Activated CD4-positive, alpha-beta T cell treated with anti-CD3 and anti-CD28 coated beads, Interleukin-2, Interleukin-4, amounts not matched to agents 100 ng/mL and 50 ng/mL, durations not matched to agents 16 hours and 8 hours (primary cell): Measurements from ENCODE around the gene FLNC.

ENCODE experiments used
- DNase-seq: peaks from one replicate; pipeline ENCODE4 v3.0.0-alpha.2; 2020; ENCODE audit warnings: low spot score

FLNC gene

DNA sequence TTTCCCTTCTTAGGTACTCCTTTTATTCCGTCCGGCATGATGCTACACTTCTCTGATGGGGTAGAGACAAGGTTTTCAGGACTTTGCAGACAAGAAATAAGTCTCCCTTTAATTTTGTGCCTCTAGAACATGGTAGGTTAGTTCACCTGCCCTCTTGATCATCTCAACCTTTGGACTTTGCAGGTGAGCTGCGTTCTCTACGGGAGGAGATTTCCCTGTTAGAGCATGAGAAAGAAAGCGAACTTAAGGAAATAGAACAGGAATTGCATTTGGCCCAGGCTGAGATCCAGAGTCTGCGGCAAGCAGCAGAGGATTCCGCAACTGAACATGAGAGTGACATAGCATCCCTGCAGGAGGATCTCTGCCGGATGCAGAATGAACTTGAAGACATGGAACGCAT, 29.2 kb upstream of the FLNC start:
- DNase-seq: no peak

DNA sequence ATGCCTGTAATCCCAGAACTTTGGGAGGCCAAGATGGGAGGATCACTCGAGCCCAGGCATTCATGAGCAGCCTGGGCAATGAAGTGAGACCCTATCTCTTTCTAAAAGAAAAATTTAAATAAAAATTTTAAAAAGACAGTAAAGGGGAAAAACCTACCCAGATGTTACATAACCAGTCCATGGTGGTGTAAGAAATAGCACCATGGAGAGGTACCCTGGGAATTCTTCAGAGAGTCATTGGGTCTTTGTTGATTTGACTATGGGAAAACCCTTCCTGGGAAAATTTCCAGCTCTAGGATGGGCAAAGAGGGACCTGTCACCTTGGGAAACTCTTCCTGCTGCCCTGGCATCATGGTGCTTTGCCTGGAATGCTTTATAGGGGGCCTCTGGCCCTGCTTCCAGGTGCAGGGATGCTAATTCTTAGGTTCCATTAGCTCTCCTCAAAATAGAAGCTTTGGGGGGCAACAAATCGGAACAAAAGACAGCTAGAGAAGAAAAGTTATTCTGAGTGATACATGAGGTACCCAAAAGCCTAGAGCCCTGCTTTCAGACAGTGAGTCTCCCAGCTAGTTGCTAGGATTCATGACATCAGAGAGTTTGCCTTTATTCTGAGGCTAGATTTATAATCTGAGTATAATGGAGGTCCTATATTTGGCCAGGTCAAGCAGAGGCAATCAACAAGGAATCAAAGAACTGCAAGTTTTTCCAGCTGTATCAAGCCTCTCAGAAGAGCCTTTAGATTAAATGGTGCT, 28.4 kb upstream of the FLNC start:
- DNase-seq: no peak

DNA sequence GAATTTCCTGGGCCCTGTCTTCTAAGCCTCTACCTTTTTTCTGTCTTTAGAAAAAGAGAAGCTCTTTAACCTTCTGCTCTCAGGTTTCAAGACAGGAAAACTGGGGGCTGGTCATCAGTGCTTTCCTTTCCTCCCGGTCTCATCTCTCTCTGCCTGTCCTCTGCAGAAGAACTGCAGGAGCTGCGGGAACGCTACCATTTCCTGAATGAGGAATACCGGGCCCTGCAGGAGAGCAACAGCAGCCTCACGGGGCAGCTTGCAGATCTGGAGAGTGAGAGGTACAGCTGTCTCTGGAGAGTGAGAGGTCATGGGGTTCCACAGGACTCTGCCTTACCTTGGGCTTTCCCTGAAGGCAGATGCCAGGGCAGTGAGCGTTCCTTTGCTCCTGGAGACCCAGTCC, 25.7 kb upstream of the FLNC start:
- DNase-seq: no peak

GRCh38 chr7:128805225-128805624, 25.0 kb upstream of the FLNC start:
- no peak for DNase-seq

- no peak for DNase-seq
Observed at GRCh38 chr7:128807191-128807590, 23.0 kb upstream of the FLNC start.

DNA sequence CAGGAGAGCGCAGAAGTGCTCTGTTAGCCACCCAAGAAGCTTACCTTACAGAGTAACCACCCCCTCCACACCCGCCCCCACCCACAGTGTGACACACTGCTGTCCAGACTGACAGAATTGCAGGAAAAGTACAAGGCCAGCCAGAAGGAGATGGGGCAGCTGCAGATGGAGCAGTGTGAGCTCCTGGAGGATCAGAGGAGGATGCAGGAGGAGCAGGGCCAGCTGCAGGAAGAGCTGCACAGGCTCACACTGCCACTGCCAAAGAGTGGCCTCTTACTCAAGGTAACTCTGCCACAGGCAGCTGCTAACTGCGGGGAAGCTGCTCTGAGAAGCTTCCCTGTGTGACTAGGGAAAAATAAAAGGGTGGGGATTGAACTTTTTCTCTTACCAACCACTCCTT, 20.8 kb upstream of the FLNC start:
- no peak for DNase-seq

DNA sequence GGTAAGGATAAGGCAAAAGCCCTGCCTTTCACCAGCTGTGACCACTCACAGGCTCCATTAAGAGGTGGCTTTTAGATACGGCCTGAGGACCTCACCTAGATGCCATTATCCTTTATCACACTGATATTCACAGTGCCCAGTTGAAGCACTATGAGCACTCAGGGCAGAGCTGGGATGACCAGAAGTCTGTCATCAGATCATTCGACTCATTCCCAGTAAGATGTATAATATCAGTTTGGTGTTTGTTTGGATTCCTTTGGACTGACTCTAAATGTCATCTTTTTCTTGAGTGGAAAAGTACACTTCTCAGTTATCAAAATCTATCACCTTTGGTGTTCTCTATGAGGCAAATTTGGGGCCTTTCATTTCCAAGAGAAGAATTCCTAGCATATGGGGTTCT, 19.7 kb upstream of the FLNC start:
- DNase-seq: no peak

DNA sequence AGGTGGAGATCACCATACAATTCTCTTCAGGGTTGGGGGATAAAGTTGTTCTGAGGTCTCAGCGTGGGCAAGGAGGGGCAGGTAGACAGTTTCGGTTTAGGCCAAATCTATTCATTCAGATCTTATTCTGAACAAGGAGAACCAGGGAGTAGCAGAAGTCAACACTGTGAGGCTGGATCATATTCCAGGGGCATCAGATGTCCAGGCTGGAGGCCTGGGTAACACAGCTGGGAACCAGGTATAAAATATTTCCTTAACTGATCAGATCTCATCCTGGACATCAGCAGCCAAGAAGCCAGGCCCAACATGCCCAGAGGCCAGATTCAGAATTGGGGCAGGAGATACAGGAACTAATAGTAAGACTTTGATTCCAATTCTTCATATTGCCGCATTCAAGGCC, 19.2 kb upstream of the FLNC start:
- no peak for DNase-seq

GRCh38 chr7:128811631-128812430, 18.4 kb upstream of the FLNC start:
- no peak for DNase-seq

GRCh38 chr7:128812514-128813168, 17.6 kb upstream of the FLNC start:
- DNase-seq: no peak

DNA sequence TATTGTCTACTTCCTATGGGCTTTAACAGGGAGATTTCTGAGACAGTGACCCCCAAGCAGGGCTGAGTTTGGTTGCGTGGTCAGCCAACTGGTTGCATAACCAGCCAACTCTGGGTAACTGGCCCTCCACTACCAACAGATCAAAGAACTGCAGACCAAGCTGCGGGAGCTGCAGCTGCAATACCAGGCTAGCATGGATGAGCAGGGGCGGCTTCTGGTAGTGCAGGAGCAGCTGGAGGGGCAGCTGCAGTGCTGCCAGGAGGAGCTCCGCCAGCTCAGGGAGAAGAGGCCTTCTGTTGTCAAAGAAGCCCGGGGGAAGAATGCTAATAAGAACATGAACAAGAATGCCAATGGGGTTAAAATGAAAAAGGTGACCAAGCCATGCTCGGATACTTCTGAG, 15.7 kb upstream of the FLNC start:
- no peak for DNase-seq

DNA sequence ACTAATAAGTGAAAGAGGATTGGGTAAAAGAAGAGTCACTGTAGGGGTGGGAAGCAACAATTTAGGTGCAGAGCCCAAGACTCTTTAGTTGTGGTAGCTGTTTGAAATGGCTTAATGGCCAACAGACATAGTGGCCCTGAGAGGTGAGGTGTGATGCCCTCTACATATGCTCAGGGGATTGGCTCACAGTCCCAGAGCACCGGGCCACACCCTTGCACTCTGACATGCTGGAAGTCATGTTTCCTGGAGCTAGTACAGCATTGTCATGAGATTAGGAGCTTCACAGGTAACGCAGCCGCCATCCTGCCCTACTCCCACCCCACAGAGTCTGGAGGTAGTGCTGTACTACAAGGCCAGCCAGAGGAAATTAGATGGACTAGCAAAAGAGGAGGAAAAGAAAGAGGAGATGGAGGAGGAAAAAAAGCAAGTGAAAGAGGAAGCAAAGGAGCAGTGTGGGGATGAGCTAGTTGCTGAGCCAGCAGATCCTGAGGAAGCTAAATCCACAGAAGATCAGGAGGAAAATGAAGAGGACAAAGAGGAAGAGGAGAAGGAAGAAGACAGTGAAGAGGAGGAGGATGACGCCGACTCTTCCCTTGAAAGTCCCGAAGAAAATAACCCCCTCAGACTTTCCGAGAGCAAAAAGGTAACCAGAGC, 14.8 kb upstream of the FLNC start:
- DNase-seq: no peak

- no peak for DNase-seq
Observed at GRCh38 chr7:128818694-128819093, 11.5 kb upstream of the FLNC start.

- DNase-seq: no peak
Observed at GRCh38 chr7:128821724-128822123, 8.5 kb upstream of the FLNC start.

GRCh38 chr7:128826512-128826911, 3.7 kb upstream of the FLNC start:
- DNase-seq: no peak

DNA sequence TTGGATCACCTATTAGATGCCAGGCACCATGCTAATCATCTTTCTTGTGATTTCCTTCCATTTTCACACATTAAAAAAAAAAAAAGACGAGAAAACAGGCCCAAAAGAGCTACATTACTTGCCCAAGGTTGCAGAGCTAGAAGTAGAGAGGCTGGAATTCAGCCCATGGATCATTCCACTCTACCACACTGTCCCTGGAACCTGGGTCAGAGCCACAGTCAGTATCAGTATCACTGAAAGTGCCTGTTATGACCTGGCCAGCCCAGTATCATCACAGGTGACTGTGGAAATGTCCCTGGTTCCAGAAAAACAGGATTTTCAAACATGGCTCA, 3.3 kb upstream of the FLNC start:
- DNase-seq: no peak

DNA sequence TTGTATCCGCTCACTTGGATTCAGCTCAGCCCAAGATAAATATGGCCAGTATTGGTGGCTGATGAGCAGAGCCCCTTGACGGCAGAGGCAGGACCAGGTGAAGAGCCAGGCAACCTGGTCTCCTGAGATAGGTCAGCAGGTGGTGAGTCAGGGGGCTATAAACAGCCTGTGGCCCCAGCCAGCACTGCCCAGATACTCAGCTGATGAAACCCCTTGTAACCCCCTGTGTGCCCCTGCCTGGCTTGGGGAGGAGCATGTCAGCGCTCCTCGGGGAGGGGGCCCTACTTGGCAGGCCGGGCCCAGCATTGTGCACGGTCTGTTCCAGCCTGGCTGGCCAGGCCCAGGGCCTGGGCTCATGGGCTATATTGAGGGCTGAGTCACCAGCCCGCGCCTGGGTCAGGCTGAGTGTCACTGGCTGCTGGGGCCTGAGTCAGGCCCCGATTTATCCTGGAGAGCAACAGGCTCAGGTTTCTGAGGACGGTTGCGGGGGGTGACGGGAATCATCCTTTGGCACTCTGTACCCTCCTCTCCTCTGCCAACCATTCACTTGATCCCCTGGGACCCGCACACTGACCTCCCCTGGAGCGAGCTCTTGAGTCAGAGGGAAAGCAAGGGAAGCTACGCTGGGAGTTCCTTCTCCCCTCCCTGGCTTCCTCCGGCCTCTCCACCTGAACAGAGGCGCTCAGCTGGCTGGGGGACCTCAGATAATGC, 2.8 kb upstream of the FLNC start:
- no peak for DNase-seq

GRCh38 chr7:128827971-128828711, 2.1 kb upstream of the FLNC start:
- no peak for DNase-seq

DNA sequence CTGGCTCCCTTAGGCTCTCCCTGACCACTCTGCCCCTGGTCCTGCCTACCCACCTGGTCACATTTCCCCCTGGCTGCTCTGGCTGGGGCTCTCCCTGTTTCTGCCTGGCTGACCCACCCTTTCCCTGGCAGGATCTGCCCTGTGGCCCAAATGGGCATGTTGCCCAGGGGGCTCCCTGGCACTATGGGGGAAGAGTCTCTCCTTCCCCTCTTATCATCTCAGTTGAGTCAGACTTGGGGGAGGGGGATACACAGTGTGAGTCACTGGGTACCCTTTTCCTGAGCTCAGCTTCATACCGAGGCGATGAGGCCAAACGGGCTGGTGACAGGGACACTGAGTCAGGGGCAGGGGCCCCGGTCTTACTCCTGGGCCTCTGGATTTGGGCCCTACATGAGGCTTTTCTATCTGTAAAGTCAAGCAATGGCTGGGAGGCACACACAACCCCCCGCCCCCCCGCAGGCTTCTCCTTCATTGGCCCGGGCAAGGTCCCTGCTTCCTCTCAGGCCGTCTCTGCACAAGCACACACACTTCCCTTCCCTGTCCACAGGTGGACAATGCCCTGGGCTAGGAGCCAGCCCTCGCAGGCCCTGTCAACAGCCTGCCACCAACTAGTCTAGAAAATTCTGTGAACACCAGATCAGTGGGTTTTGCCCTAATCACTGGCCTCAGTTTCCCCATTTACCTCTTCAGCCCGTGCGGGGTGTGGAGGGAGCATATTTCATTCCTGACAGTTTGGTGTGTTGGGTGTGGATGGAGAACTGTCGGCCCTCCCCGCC, 627 bp upstream of the FLNC start:
- no peak for DNase-seq

DNA sequence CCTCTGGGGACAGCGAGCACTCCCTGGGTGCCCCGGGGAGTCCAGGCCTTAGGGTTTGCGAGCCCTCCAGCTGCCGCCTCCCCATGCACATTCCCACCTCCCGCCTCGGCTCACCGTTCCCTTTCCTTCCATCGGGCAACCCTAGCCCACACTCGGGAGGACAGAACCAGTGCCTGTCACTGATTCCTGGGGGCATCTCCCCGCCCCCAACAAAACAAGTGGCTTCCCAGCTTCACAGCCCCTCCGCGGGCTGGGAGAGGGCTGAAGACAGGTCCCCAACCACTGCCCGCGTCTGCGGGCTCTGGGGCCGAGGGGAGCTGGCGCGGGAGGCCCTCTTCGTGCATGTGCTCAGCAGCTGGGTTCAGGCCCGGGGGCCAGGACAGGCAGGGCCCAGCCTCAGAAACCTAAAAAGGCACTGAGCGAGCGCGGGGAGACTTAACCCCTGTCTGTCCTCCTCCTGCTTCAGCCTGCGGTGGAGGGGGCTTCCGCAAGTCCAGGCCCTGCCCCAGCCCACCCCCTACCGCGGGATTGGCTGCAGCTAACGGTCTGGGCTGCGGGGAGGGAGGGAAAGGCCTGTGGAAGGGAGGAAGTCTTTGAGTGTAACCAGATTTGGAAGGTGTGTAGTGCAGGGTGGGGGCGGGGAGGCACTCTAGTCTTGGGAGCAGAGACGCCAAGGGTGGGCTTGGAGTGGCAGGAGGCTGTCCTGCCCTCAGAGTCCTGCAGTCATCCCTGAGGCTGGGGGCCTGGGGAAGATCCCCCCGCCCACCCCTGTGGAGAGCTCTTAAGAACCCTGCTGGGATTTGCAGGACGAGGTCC, 1.2 kb downstream of the FLNC start:
- no peak for DNase-seq
